Putamen (tissue), 1 donor: ENCODE results near the gene HYLS1.
"Not testable (repeated sequence)": the region's sequence is repeated elsewhere in the genome, so short reads cannot be mapped to it uniquely, and the experiment has no call there.

Experiments used
- DNase-seq: peaks from one replicate; pipeline ENCODE4 v3.0.0-alpha.2; 2016; ENCODE audit warnings: low spot score

HYLS1 gene

GRCh38 chr11:125887373-125888324 lies at the start of gene HYLS1:
Gene HYLS1, plus strand, starts transcription at chr11:125887668. Its CDS starts 11,701 bp downstream, at chr11:125899369.
- peak; percentile 95 for DNase-seq

- DNase-seq = no peak
Measured at GRCh38 chr11:125842321-125842948, 45.0 kb upstream of the HYLS1 start.

GRCh38 chr11:125846188-125846587 lies 41.3 kb upstream of the HYLS1 start:
- no peak for DNase-seq

- not testable (repeated sequence) for DNase-seq
Measured at GRCh38 chr11:125857670-125858069, 29.8 kb upstream of the HYLS1 start.

DNA sequence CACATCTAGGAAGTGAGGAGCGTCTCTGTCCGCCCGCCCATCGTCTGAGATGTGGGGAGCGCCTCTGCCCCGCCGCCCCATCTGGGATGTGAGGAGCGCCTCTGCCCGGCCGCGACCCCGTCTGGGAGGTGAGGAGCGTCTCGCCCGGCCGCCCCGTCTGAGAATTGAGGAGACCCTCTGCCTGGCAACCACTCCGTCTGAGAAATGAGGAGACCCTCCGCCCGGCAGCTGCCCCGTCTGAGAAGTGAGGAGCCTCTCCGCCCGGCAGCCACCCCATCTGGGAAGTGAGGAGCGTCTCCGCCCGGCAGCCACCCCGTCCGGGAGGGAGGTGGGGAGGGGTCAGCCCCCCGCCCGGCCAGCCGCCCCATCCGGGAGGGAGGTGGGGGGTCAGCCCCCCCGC lies 24.7 kb upstream of the HYLS1 start:
- DNase-seq = not testable (repeated sequence)

- DNase-seq = not testable (repeated sequence)
Measured at GRCh38 chr11:125865354-125865753, 22.1 kb upstream of the HYLS1 start.

- no peak for DNase-seq
Measured at GRCh38 chr11:125869521-125869920, 17.9 kb upstream of the HYLS1 start.

DNA sequence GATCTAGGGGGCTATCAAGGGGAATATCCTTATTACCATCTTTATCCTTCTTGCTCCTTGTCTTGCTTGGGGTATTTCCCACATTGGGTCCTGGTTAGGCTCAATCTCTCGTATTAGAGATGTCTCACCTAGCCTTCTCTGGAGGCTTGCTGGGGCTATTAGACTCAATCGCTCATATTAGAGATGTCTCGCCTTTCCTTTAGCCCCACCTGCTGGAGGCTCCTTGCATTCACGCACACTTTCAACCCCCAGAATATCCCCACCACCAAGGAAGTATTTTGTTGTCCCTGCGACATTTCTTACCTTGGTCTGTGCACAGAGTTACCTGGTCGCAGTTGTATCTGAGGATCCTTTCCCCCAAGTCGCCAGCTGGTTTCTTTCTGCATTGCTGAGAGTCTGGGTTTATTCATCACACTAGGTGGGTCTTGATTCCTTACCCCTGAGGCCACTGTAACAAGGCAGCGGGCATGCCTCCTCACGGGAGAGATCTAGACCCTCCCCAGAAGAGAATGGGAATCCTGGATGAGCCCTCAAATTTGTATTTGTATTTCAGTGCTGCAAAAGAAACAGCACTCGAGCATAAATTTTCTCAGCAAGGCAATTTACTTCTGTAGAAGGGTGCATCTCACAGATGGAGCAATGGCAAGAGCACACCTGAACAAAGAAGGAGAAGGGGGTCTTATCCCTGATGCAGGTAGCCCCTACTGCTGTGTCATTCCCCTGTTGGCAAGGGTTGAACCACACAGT lies 15.9 kb upstream of the HYLS1 start:
- no peak for DNase-seq

DNA sequence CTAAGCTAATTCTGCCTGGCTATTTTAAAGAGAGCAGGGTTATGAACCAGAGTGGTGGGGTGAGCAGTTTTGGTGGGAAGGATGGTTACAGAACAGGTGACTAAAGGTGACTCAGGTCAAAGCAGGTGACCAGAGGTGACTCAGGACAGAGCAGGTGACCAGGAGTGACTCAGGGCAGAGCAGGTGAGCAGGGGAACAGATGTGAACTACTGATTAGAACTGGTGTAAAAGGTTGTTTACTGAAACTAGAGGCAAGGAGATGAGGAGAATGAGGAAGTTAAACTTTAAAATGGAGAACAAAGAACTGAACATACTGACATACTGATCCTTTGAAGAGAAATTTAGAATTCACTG lies 15.4 kb upstream of the HYLS1 start:
- DNase-seq = no peak

- no peak for DNase-seq
Measured at GRCh38 chr11:125873881-125874555, 13.4 kb upstream of the HYLS1 start.

DNA sequence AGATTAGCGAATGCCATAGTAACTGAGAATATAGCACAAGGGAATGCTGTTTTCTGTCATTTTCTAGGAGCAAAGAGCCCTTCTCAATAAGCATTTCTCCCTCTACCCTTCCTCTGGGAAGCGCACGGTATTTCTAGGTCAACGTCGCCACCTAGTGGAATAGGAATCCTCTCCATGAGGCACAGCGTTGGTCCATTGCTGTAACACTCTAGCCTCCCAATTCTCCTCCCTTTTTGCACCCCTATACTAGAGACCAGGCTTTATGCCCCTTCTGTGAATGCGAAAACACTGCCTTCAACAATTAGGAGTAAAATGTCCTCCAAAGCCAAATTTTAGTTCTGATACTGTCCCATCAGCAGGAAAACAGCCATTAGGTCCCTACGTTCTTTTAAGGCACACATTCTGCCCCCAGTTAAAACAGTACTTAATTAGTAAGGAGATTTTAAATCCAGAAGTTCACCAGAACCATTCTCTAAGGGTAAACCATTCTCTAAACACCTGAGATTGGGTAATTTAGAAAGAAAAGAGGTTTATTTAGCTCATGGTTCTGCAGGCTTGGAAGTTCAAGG lies 12.8 kb upstream of the HYLS1 start:
- DNase-seq = peak; percentile 73

GRCh38 chr11:125881291-125881690 lies 6.2 kb upstream of the HYLS1 start:
- DNase-seq = no peak

GRCh38 chr11:125883375-125883774 lies 4.1 kb upstream of the HYLS1 start:
- DNase-seq = no peak

GRCh38 chr11:125886997-125887372 lies 483 bp upstream of the HYLS1 start:
- no peak for DNase-seq

DNA sequence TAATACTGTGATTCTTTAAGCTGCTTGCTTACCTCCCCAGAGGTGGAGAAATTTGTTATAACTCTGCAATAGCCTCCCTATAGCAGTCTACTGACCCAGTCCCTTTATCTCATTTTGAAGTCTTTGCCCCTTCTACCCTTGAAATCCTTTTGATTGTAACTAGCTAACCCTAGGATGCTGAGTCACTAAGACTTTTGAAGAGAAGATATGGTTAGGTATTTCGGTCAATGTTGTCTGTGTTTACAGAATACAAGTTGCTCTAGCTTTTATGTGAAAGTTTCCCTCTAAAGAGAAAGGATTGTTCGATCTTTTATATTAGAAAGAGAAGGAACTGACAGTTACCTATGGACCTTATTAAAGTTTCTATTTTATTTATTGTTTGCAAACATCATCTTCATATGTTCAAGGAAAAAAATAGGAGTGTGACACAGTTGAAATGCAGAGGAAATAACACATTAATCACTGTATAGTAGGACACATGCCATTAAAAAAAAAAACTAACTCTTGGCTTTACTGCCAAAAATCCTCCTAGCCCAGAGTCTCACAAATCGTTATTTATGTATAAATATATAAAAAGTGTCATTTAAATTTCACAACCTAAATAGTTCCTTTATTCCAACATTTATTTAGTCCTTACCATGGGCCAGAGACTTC lies 3.1 kb downstream of the HYLS1 start:
- no peak for DNase-seq

DNA sequence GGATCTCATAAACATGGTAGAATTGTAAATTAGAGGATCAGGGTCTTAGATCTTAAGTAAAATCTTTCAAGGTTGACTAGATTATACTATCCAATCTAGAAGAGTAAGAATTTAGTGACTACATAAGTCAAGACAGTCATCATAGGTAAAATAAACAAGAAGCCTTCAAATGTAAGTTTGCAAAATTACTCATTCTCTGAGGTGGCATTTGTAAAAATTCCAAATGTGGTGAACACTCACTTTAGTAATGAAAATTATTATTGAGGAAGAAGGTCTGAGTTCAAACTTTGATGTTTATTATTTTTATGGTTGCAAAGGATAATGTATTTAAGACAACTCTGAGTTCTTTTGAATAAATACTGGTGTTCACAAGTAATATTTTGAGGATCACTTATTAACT lies 4.6 kb downstream of the HYLS1 start:
- DNase-seq = no peak

DNA sequence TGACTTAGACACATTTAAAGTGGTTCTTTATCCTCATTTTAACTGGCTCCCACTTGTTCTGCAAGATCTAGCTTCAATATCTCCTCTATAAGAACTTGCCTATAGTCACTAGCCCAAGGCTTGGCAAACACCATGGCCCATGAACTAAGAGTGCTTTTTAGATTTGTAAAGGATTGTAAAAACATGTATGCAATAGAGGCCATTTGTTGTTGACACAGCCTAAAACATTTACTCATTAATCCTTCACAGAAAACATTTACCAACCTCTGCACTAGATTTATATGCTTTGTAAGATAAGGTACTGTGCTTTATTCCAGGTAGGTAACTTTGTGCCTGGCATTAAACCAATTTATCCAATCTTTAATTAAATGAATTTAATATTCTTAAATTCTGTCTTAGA lies 5.5 kb downstream of the HYLS1 start:
- DNase-seq = no peak

- no peak for DNase-seq
Measured at GRCh38 chr11:125901872-125902271, 14.4 kb downstream of the HYLS1 start.

DNA sequence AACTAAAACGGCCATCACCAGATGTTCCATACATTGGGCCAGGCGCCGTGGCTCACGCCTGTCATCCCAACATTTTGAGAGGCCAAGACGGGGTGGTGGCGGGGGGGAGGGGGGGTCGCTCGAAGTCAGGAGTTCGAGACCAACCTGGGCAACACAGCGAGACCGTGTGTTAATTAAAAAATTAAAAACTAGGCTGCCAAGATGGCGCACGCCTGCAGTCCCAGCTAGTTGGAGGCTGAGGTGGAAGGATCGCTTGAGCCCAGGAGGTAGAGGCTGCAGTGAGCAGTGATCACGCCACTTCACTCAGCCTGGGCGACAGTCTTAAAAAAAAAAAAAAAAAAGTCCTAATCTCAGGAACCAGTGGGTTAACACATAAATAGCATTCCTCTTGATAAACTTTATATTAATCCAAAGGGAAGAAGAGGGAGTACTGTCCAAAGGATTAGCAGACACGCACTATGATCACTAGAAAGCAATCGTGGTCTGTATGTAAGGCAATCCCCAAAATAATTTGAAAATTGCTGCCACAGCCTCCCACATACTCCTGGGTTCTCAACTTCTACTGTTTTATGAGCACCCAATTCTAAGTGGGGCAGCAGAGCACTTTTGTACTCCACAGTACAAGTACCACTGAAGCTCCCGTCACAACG lies 14.9 kb downstream of the HYLS1 start:
- no peak for DNase-seq

DNA sequence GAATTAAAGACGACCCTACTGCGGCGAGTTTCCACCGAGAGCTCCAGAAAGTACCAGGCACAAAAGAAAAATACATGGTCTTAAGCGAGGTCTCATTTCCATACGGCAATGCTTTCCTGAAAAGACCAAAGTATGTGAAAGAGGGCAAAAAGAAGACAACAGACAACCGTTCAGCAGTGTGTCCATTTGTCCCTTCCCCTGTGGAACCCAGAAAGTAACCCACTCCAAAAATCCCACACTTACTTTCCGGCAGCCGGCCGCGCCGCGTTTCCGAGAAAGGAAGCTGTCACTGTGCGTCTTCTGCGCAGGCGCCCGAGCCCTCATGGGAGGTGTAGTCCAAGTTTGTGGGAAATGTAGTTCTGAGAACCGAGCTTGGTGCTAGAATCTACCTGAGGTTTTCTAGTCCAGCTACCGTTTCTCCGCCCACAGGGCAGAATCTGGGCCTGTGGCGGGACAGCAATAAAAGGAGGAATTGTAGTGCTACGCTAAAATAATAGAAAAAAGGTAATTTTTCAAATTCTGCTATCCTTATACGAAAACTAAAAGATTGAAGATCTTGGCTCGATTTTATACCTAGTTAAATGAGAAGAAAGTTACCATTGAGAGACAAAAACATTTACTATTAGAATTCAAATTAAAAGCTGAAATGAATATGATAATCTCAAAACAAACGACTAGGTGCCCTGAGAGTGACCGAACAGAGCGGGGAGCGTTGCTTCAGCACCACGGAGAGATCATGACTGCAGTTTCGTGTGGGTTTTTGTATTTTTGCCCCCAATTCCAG lies 15.7 kb downstream of the HYLS1 start, which contains the start of gene PUS3:
Gene PUS3, minus strand, starts transcription at position 280 of the 784 bp plus-strand sequence. CDS start 6,922 bp downstream, outside the sequence.
- DNase-seq = peak; percentile 88
